Uterus (tissue), 2 donors: ENCODE measurements around the gene NET1.

Experiments
- CTCF ChIP-seq, 4 experiments: fragments of 200-600 bp in 2 of 4; fragments of 450-650 bp in 2 of 4; sonication (generic) in 2 of 4; IDR thresholded peaks; one replicate each; pipeline ENCODE4 v1.5.1; 2016 to 2019; ENCODE audit warnings: antibody characterized with exemption in 4 of 4, mild to moderate bottlenecking in 2 of 4, moderate library complexity in 1 of 4
- POLR2A ChIP-seq, 2 donors: fragments of 450-650 bp; IDR thresholded peaks; one replicate each; pipeline ENCODE4 v1.6.1; 2016; ENCODE audit warnings: antibody characterized with exemption in 2 of 2, mild to moderate bottlenecking in 1 of 2, moderate library complexity in 1 of 2

- no peak for TF ChIP-seq POLR2A (IDR thresholded peaks at IDR 0.05)
- no peak for TF ChIP-seq CTCF (IDR thresholded peaks at IDR 0.05)
These were observed 21.7 kb upstream of the NET1 start for GRCh38 chr10:5390607-5391205.
